Endothelial cell of umbilical vein (primary cell): ENCODE measurements around the gene ZCCHC14. TPM values are rescaled to one million over a fixed set of nuclear protein-coding genes. Genes with fewer than 3 reads are reported as not detected.

Source experiments
- BruUV-seq: library from RNA; stranded (reverse); fragments of 400-500 nt; replicated peaks from 2 replicates; lab custom pipeline; 2021; lab: Mats Ljungman, UMichigan
- CTCF ChIA-PET: fragments of 300-600, 350-600 bp; sonication (Branson Sonifier 250); formaldehyde crosslinking; loops from one replicate; lab custom pipeline; 2021; ENCODE audit warnings: antibody characterized with exemption, inconsistent platforms; lab: Charles Lee
- POLR2A ChIA-PET: fragments of 300-600, 350-600 bp; sonication (Branson Sonifier 250); formaldehyde crosslinking; loops from one replicate; lab custom pipeline; 2021; ENCODE audit warnings: antibody characterized with exemption, inconsistent platforms; lab: Charles Lee
- DNase-seq: peaks from one replicate; pipeline ENCODE4 v3.0.0-alpha.2; 2011; ENCODE audit warnings: low read depth, low spot score
- FAIRE-seq: peaks from 2 replicates; lab custom pipeline; 2011; peaks lifted over from hg19 to GRCh38; lab: Jason Lieb, UNC
- H2AFZ ChIP-seq: 2 replicates; pipeline ENCODE4 v1.6.0; 2012; ENCODE audit warnings: low read depth, low read length, control low read depth, inconsistent platforms
- H3K27ac ChIP-seq: 2 replicates; pipeline ENCODE4 v1.5.1; 2011; ENCODE audit warnings: low read depth, mild to moderate bottlenecking, control low read depth, low read length, moderate library complexity; ENCODE audit not compliant: insufficient read depth
- H3K27me3 ChIP-seq, 2 experiments: 2 replicates each; pipeline versions ENCODE4 v1.6.0 to v1.6.1; 2011; ENCODE audit warnings: low read length in 2 of 2, mixed read lengths in 1 of 2; ENCODE audit not compliant: control insufficient read depth in 2 of 2, insufficient read depth in 2 of 2
- H3K36me3 ChIP-seq, 2 experiments: 2 replicates in 1 of 2; 3 replicates in 1 of 2; pipeline ENCODE4 v1.5.1; 2011; ENCODE audit warnings: low read length in 2 of 2, mild to moderate bottlenecking in 1 of 2, moderate library complexity in 1 of 2; ENCODE audit not compliant: control insufficient read depth in 2 of 2, insufficient read depth in 2 of 2; ENCODE audit errors: extremely low read depth in 1 of 2
- H3K4me1 ChIP-seq: 3 replicates; pipeline ENCODE4 v1.5.1; 2011; ENCODE audit warnings: mild to moderate bottlenecking, low read length; ENCODE audit not compliant: control insufficient read depth, insufficient read depth; ENCODE audit errors: extremely low read depth
- H3K4me2 ChIP-seq: 2 replicates; pipeline ENCODE4 v1.6.1; 2011; ENCODE audit warnings: low read length, control low read depth, mixed read lengths; ENCODE audit not compliant: insufficient read depth
- H3K4me3 ChIP-seq, 3 experiments: fragments of 200-600 bp in 1 of 3; sonication (generic), shearing (Covaris generic) in 1 of 3; replicated peaks in 1 of 3; 2 replicates each; pipeline ENCODE4 v1.5.1; 2011 to 2016; ENCODE audit warnings: control low read depth in 3 of 3, low read length in 3 of 3, mild to moderate bottlenecking in 2 of 3, inconsistent platforms in 1 of 3, low read depth in 1 of 3, moderate library complexity in 1 of 3; ENCODE audit not compliant: insufficient read depth in 1 of 3
- H3K79me2 ChIP-seq: 2 replicates; pipeline ENCODE4 v1.6.0; 2012; ENCODE audit warnings: low read length, inconsistent platforms; ENCODE audit not compliant: control insufficient read depth, insufficient read depth
- H3K9ac ChIP-seq: replicated peaks from 2 replicates; pipeline ENCODE3; 2011; ENCODE audit warnings: low read length, control low read depth; ENCODE audit not compliant: insufficient read depth; ENCODE audit errors: extremely low read depth
- H3K9me1 ChIP-seq: replicated peaks from 3 replicates; pipeline ENCODE4 v1.6.0; 2011; ENCODE audit warnings: mild to moderate bottlenecking, low read length; ENCODE audit not compliant: control insufficient read depth, insufficient read depth; ENCODE audit errors: extremely low read depth
- H3K9me3 ChIP-seq: replicated peaks from 2 replicates; pipeline ENCODE4 v1.5.1; 2012; ENCODE audit warnings: low read length, inconsistent platforms; ENCODE audit not compliant: control insufficient read depth, insufficient read depth
- H4K20me1 ChIP-seq: replicated peaks from 2 replicates; pipeline ENCODE3; 2011; ENCODE audit warnings: mild to moderate bottlenecking, low read length; ENCODE audit not compliant: control insufficient read depth, insufficient read depth; ENCODE audit errors: extremely low read depth
- CTCF ChIP-seq, 2 donors: IDR thresholded peaks; 1 replicate in 1 of 2; 2 replicates in 1 of 2; pipeline ENCODE4 v1.5.1; 2011; ENCODE audit warnings: low read length in 2 of 2, mild to moderate bottlenecking in 2 of 2, moderate library complexity in 2 of 2, control low read depth in 1 of 2, inconsistent platforms in 1 of 2, low read depth in 1 of 2; ENCODE audit not compliant: insufficient read depth in 1 of 2; ENCODE audit errors: extremely low read depth in 1 of 2
- EZH2 ChIP-seq: IDR thresholded peaks from 2 replicates; pipeline ENCODE4 v1.6.1; 2012; ENCODE audit warnings: borderline replicate concordance, low read depth, mild to moderate bottlenecking, moderate library complexity, low read length, inconsistent platforms; ENCODE audit not compliant: severe bottlenecking
- FOS ChIP-seq: IDR thresholded peaks from 2 replicates; pipeline ENCODE4 v1.6.1; 2011; ENCODE audit warnings: mild to moderate bottlenecking, low read length, moderate library complexity, borderline replicate concordance; ENCODE audit not compliant: insufficient read depth
- GATA2 ChIP-seq: IDR thresholded peaks from 2 replicates; pipeline ENCODE4 v1.7.0; 2011; ENCODE audit warnings: low read depth, mild to moderate bottlenecking, moderate library complexity, mixed read lengths, low read length; ENCODE audit not compliant: insufficient read length, insufficient read depth
- JUN ChIP-seq: IDR thresholded peaks from 2 replicates; pipeline ENCODE4 v1.6.1; 2011; ENCODE audit warnings: borderline replicate concordance, low read depth; ENCODE audit not compliant: insufficient read length, insufficient read depth
- MAX ChIP-seq: IDR thresholded peaks from 2 replicates; pipeline ENCODE4 v1.6.1; 2011; ENCODE audit not compliant: insufficient read depth, insufficient read length
- MYC ChIP-seq: IDR thresholded peaks from one replicate; pipeline ENCODE4 v1.6.1; 2011; ENCODE audit warnings: mild to moderate bottlenecking, low read depth, low read length
- POLR2A ChIP-seq: IDR thresholded peaks from 2 replicates; pipeline ENCODE4 v1.6.1; 2012; ENCODE audit warnings: low read depth, mild to moderate bottlenecking, control low read depth, low read length
- POLR2AphosphoS5 ChIP-seq: IDR thresholded peaks from 2 replicates; pipeline ENCODE4 v1.6.1; 2012; ENCODE audit warnings: low read depth, mild to moderate bottlenecking, control low read depth, low read length, moderate library complexity; ENCODE audit not compliant: insufficient read depth
- dilution Hi-C: fragments of 300-500 bp; cut with MboI; formaldehyde crosslinking; loops from one replicate; pipeline ENCODE4 v1.15.0; 2019; ENCODE audit warnings: low sequenced_read_pairs; ENCODE audit not compliant: extremely low pct_ligation_motif_present
- intact Hi-C: fragments of 100-400 bp; cut with micrococcal nuclease; formaldehyde crosslinking; loops from one replicate; pipeline ENCODE4 v1.10.0; 2022
- polyA plus RNA-seq, 4 experiments: library from polyadenylated mRNA; depleted of rRNA in 3 of 4; stranded (reverse) in 3 of 4; unstranded in 1 of 4; fragments of >200 nt; gene quantifications; 2 replicates each; pipeline versions ENCODE4 v1.2.1 to v1.2.3, GENCODE V29; 2011 to 2012; ENCODE audit warnings: missing spikeins in 1 of 4
- total RNA-seq: library from RNA; stranded (reverse); gene quantifications from 2 replicates; pipeline ENCODE4 v1.2.3, GENCODE V29; 2021

ZCCHC14 gene
- total and polyA plus RNA-seq, 2 donors (not counting 3 experiments of a cell fraction or from before 2014, with no cell fraction given) = 9.5 to 30.9 TPM

GRCh38 chr16:87459833-87460232, 33.0 kb downstream of the ZCCHC14 start:
- H3K4me2 ChIP-seq = no peak overlapping the region
- ChIA-PET POLR2A (no interaction called here), CTCF (interaction anchor here (2.1 kb wide), 1 partner anchor 43 kb away, joined by 10 read pairs; no protein-coding TSS in a partner anchor)
- H2AFZ ChIP-seq = no peak overlapping the region
- dilution Hi-C loops (no loop called here), intact Hi-C loops (loop anchor here (5.0 kb wide), 1 partner anchor 43 kb away; no protein-coding TSS in a partner anchor)
- no peaks in the 10 kb centered on the region for H3K9me1 ChIP-seq
- DNase-seq = no peak
- no peak overlapping the region for H3K27ac ChIP-seq
- H3K79me2 ChIP-seq = peaks cover 22% of the 10 kb centered on the region
- no peak overlapping the region for H3K4me3 ChIP-seq
- no peaks in the 10 kb centered on the region for H4K20me1 ChIP-seq
- peaks cover 48% of the 10 kb centered on the region for H3K4me1 ChIP-seq
- peaks cover 3% of the 10 kb centered on the region in 2 experiments for H3K36me3 ChIP-seq
- no peaks in the 10 kb centered on the region for H3K9me3 ChIP-seq
- no peaks in the 10 kb centered on the region for H3K27me3 ChIP-seq
- TF ChIP-seq POLR2A (no peak), GATA2 (no peak), FOS (no peak), MAX (no peak), EZH2 (no peak), JUN (no peak), POLR2AphosphoS5 (no peak), CTCF (IDR thresholded peaks at IDR 0.05; ENCODE audit: extremely low read depth in 1 of 2, insufficient read depth in 1 of 2, low read depth in 1 of 2, low read length in 2 of 2) (no peak), MYC (no peak)
- no peak for FAIRE-seq
- BruUV-seq = no TSS peak
- H3K9ac ChIP-seq = no peak overlapping the region
